Adrenal gland (tissue), 12 donors: ENCODE results near the gene NUDT21. TPM values are rescaled to one million over a fixed set of nuclear protein-coding genes. Genes with fewer than 3 reads are reported as not detected.

ENCODE experiments used
- polyA plus RNA-seq, 3 donors: library from polyadenylated mRNA; stranded (reverse); fragments of 200-250 nt in 2 of 3; fragments of 350-450 nt in 1 of 3; fragmentation: Illumina TruSeq in 1 of 3; extraction: RNeasy Lipid Tissue Mini Kit (QIAGEN cat#74804) in 1 of 3; gene quantifications; one replicate each; pipeline ENCODE4 v1.2.3, GENCODE V29; 2013 to 2014
- total RNA-seq, 9 donors: library from RNA; depleted of rRNA in 4 of 9; stranded (reverse); fragments of >200 nt in 4 of 9; fragments of 120-200 nt in 1 of 9; fragmentation: NEBNext Ultra II Directional in 1 of 9; extraction: Animal tissue kit (Norgen Biotek cat#: 25700) in 1 of 9; gene quantifications; one replicate each; pipeline versions ENCODE4 v1.1.0 to v1.2.4, GENCODE V29; 2013 to 2023
- donor health status: healthy with polysubstance abuse.
- donor health status: Bipolar disorder and iron deficiency.
- donor health status: DM: yes; HTN: yes; CAD: no.
- donor health status: DM: no; HTN: no; CAD: no.
- donor health status: DM: no; HTN: no; CAD: no.
- donor health status: DM: yes; HTN: yes; CAD: no.

The NUDT21 gene
- total and polyA plus RNA-seq, 12 donors = 20.1 to 113 (median 77.1) TPM

Other genes with a start within 250 kb of the NUDT21 start
- 100 to 1,000 TPM; 165 to 346 (median 226) TPM for gene AMFR, start 25.8 kb downstream of the NUDT21 start, total RNA-seq
- gene AMFR, start 25.8 kb downstream of the NUDT21 start, polyA plus RNA-seq = 100 to 1,000 TPM in 1 of 3 donors, 10 to 100 TPM in 2; 40.3 to 117 (median 72.2) TPM
- 100 to 1,000 TPM in 3 of 9 donors, 10 to 100 TPM in 6; 28.1 to 183 (median 54.9) TPM for gene OGFOD1, start 222 bp upstream of the NUDT21 start, total RNA-seq
- 100 to 1,000 TPM in 1 of 3 donors, 10 to 100 TPM in 1, 1 to 10 TPM in 1; 9.2 to 132 (median 11.5) TPM for gene OGFOD1, start 222 bp upstream of the NUDT21 start, polyA plus RNA-seq
- gene BBS2, start 68.7 kb upstream of the NUDT21 start, total RNA-seq = 100 to 1,000 TPM; 115 to 329 (median 167) TPM
- gene BBS2, start 68.7 kb upstream of the NUDT21 start, polyA plus RNA-seq = 100 to 1,000 TPM; 156 to 357 (median 324) TPM
- not detected for gene MT4, start 113.7 kb upstream of the NUDT21 start, total RNA-seq
- gene MT4, start 113.7 kb upstream of the NUDT21 start, polyA plus RNA-seq = not detected
- 100 to 1,000 TPM in 2 of 9 donors, 10 to 100 TPM in 6, 1 to 10 TPM in 1; 5.5 to 138 (median 40.6) TPM for gene MT3, start 138.2 kb upstream of the NUDT21 start, total RNA-seq
- gene MT3, start 138.2 kb upstream of the NUDT21 start, polyA plus RNA-seq = 100 to 1,000 TPM in 2 of 3 donors, 10 to 100 TPM in 1; 54.2 to 354 (median 169) TPM
- gene MT2A, start 157.3 kb upstream of the NUDT21 start, total RNA-seq = 1,000 to 10,000 TPM in 3 of 9 donors, 100 to 1,000 TPM in 5, 10 to 100 TPM in 1; 43.8 to 6,828 (median 396) TPM
- 1,000 to 10,000 TPM in 1 of 3 donors, 100 to 1,000 TPM in 2; 442 to 2,904 (median 888) TPM for gene MT2A, start 157.3 kb upstream of the NUDT21 start, polyA plus RNA-seq
- 1,000 to 10,000 TPM in 1 of 9 donors, 100 to 1,000 TPM in 8; 105 to 1,395 (median 311) TPM for gene MT1E, start 174.4 kb upstream of the NUDT21 start, total RNA-seq
- 1,000 to 10,000 TPM in 1 of 3 donors, 100 to 1,000 TPM in 2; 452 to 1,382 (median 541) TPM for gene MT1E, start 174.4 kb upstream of the NUDT21 start, polyA plus RNA-seq
- 10 to 100 TPM in 4 of 9 donors, 1 to 10 TPM in 4, under 1 TPM in 1; 0.44 to 14.4 (median 10.0) TPM for gene MT1M, start 181.3 kb upstream of the NUDT21 start, total RNA-seq
- 10 to 100 TPM in 1 of 3 donors, 1 to 10 TPM in 2; 6.0 to 50.3 (median 8.0) TPM for gene MT1M, start 181.3 kb upstream of the NUDT21 start, polyA plus RNA-seq
- 100 to 1,000 TPM in 1 of 9 donors, 10 to 100 TPM in 4, 1 to 10 TPM in 3, not detected in 1; 6.9 to 107 (median 15.9) TPM for gene MT1A, start 187.3 kb upstream of the NUDT21 start, total RNA-seq
- 100 to 1,000 TPM in 2 of 3 donors, 10 to 100 TPM in 1; 16.5 to 273 (median 100) TPM for gene MT1A, start 187.3 kb upstream of the NUDT21 start, polyA plus RNA-seq
- not detected for gene MT1B, start 200.6 kb upstream of the NUDT21 start, total RNA-seq
- not detected for gene MT1B, start 200.6 kb upstream of the NUDT21 start, polyA plus RNA-seq
- 100 to 1,000 TPM in 1 of 9 donors, 10 to 100 TPM in 8; 10.8 to 204 (median 37.4) TPM for gene MT1F, start 206.6 kb upstream of the NUDT21 start, total RNA-seq
- 100 to 1,000 TPM in 1 of 3 donors, 10 to 100 TPM in 2; 46.1 to 107 (median 73.6) TPM for gene MT1F, start 206.6 kb upstream of the NUDT21 start, polyA plus RNA-seq
- gene MT1G, start 216.7 kb upstream of the NUDT21 start, total RNA-seq = 100 to 1,000 TPM in 1 of 9 donors, 10 to 100 TPM in 4, 1 to 10 TPM in 3, not detected in 1; 3.7 to 146 (median 11.5) TPM
- 10 to 100 TPM; 26.1 to 87.2 (median 26.4) TPM for gene MT1G, start 216.7 kb upstream of the NUDT21 start, polyA plus RNA-seq
- gene MT1H, start 218.5 kb upstream of the NUDT21 start, total RNA-seq = under 1 TPM in 1 of 9 donors, not detected in 8; 0.54 TPM
- under 1 TPM in 1 of 3 donors, not detected in 2; 0.98 TPM for gene MT1H, start 218.5 kb upstream of the NUDT21 start, polyA plus RNA-seq
- 100 to 1,000 TPM in 4 of 9 donors, 10 to 100 TPM in 5; 29.4 to 373 (median 90.4) TPM for gene MT1X, start 231.1 kb upstream of the NUDT21 start, total RNA-seq
- gene MT1X, start 231.1 kb upstream of the NUDT21 start, polyA plus RNA-seq = 100 to 1,000 TPM in 2 of 3 donors, 10 to 100 TPM in 1; 65.3 to 438 (median 108) TPM